GM18907 (cell line): ENCODE results near the gene MED17.
"Not testable (repeated sequence)": the region's sequence is repeated elsewhere in the genome, so short reads cannot be mapped to it uniquely, and the experiment has no call there.

ENCODE experiments used
- ATAC-seq: cut with Tn5 transposase; IDR thresholded peaks from one replicate; pipeline ENCODE4 v1.9.1; 2021; ENCODE audit warnings: mild to moderate bottlenecking, moderate library complexity; ENCODE audit not compliant: unreplicated experiment

The MED17 gene

GRCh38 chr11:93757924-93758865 lies 25.9 kb upstream of the MED17 start:
- ATAC-seq, result no peak

GRCh38 chr11:93759123-93759522 lies 25.0 kb upstream of the MED17 start:
- not testable (repeated sequence) for ATAC-seq

DNA sequence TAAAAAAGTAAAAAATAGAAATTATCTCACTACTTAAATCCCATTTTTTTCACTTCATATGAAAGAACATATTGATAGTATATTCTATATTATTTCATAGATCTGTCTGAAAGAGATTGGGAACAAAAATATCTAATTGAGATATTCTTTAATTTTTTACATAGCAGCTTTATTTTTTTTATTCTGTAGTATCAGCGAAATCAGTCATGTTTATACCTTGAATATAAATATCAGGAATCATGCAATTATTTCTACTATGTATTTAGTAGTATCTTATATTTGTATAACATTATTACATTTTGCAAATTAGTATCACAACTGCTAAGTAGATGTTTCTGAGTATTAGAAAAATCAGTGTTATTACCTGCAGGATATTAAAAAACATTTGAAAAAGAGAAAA lies 22.2 kb upstream of the MED17 start:
- no peak for ATAC-seq

DNA sequence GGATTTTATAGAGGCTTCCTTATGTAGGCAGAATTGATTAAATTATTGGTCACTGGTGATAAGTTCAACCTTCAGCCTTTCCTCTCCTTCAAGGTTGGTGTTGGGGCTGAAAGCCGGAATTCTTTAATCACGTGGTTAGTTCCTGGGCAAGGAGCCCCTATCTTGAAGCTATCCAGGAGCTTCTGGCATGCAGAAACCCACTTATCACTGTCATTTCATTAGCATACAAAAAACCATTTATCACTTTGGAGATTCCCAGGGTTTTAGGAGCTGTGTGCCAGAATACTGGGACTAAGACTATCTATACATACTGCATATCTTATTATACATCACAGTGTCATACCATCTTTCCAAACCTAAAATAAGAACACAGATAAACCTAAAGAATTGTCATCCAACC lies 18.5 kb upstream of the MED17 start:
- ATAC-seq, result no peak

- no peak for ATAC-seq
These were observed 17.6 kb upstream of the MED17 start for GRCh38 chr11:93766504-93766903.

GRCh38 chr11:93767018-93767417 lies 17.1 kb upstream of the MED17 start:
- ATAC-seq, result no peak

DNA sequence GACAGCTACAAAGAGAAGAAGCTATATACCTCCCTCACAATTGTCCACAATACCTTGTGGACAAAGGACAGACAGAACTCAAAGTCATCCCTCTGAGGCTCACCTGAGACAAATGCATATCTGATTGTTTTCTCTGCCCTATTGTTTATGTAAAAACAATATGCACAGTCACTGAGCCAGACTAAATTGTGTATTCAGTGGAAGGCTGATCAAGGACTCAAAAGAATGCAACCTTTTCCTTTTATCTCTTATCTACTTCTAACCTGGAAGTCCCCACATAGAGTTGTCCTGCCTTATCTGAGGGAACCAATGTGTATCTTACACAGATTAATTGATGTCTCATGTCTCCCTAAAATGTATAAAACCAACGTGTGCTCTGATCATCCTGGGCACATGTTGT lies 13.9 kb upstream of the MED17 start:
- no peak for ATAC-seq

GRCh38 chr11:93772123-93772522 lies 12.0 kb upstream of the MED17 start:
- ATAC-seq, result no peak

GRCh38 chr11:93773045-93773477 lies 11.0 kb upstream of the MED17 start:
- no peak for ATAC-seq

GRCh38 chr11:93773601-93774200 lies 10.4 kb upstream of the MED17 start:
- ATAC-seq, result no peak

DNA sequence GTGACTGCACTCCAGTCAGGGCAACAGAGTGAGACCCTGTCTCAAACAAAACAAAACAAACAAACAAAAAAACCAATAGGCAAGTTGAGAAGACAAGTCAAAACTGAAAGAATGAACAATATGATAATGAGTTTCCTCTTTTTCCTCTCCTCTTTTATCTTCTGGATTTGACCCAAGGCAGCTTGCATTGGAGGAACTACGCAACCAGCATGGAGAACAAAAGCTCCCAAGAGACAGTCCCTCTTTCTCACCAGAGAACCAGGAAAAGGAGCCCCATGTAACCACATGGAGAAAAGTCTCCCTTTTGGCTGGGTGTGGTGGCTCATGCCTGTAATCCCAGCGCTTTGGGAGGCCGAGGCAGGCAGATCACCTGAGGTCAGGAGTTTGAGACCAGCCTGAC lies 9.5 kb upstream of the MED17 start:
- not testable (repeated sequence) for ATAC-seq

- ATAC-seq, result no peak
These were observed 8.8 kb upstream of the MED17 start for GRCh38 chr11:93775289-93775688.

DNA sequence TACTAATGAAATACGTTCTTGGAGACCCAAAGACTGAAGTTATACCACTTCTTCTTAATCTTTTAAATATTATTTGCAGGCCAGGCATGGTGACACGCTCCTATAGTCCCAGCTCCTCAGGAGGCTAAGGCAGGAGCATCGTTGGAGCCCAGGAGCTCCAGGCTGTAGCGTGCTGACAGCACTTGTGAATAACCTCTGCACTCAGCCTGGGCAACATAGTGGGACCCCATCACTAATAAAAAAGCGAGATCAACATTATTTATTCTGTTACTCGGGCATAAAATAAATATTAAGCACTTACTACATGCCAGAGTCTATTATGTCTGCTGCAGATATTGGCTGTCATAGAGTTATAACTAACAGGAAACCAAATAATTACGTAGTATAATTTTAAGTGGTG lies 720 bp upstream of the MED17 start:
- no peak for ATAC-seq

GRCh38 chr11:93783765-93784144 lies 327 bp upstream of the MED17 start:
- peak; percentile 56 for ATAC-seq

GRCh38 chr11:93784935-93785360 lies 866 bp downstream of the MED17 start:
- peak; percentile 40 for ATAC-seq

GRCh38 chr11:93791493-93791892 lies 7.4 kb downstream of the MED17 start:
- ATAC-seq, result no peak

GRCh38 chr11:93796441-93797231 lies 12.6 kb downstream of the MED17 start:
- ATAC-seq, result no peak

- no peak for ATAC-seq
These were observed 17.3 kb downstream of the MED17 start for GRCh38 chr11:93801366-93801765.

DNA sequence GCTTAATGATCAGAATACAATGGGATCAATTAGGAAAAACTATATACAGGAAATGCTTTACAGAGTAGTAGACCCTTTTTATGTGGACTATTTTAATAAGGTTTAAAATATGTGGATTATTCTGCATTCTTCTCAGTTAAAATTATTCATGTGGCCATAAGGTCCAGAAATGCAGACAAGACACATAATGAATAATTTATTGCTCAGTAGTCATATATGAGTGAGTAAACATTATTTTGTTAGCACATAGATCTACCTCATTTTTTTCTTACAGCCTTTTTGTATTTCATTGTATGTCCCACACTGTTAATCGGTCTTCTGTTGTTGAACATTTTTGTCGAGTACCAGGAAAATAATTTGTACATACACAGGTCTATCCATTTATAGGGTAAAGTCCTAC lies 20.8 kb downstream of the MED17 start:
- ATAC-seq, result no peak

GRCh38 chr11:93807980-93808379 lies 23.9 kb downstream of the MED17 start:
- ATAC-seq, result no peak

- ATAC-seq, result no peak
These were observed 29.9 kb downstream of the MED17 start for GRCh38 chr11:93813974-93814373.
